Common myeloid progenitor, CD34-positive (primary cell): Measurements from ENCODE around the gene MBTPS1.

Experiments
- CTCF ChIA-PET: fragments of 350-600 bp; sonication (Branson Sonifier 250); formaldehyde crosslinking; loops from one replicate; lab custom pipeline; 2021; ENCODE audit warnings: antibody characterized with exemption; lab: Charles Lee
- POLR2A ChIA-PET: fragments of 350-600 bp; sonication (Branson Sonifier 250); formaldehyde crosslinking; loops from one replicate; lab custom pipeline; 2021; ENCODE audit warnings: antibody characterized with exemption; lab: Charles Lee
- DNase-seq, 3 donors: peaks; one replicate each; pipeline versions ENCODE4 v3.0.0 to v3.0.0-alpha.2; 2013
- H3K27ac ChIP-seq, 2 experiments: 1 replicate in 1 of 2; 2 replicates in 1 of 2; pipeline ENCODE4 v1.7.0; 2013; ENCODE audit warnings: inconsistent platforms in 2 of 2, low read length in 2 of 2, mild to moderate bottlenecking in 2 of 2, low read depth in 1 of 2, moderate library complexity in 1 of 2; ENCODE audit not compliant: severe bottlenecking in 2 of 2, insufficient read depth in 1 of 2, poor library complexity in 1 of 2
- H3K27me3 ChIP-seq, 5 experiments: replicated peaks in 2 of 5; 1 replicate in 3 of 5; 2 replicates in 2 of 5; pipeline versions ENCODE4 v1.6.1 to v1.7.0; 2013; ENCODE audit warnings: low read length in 4 of 5, mild to moderate bottlenecking in 2 of 5, moderate library complexity in 2 of 5, inconsistent platforms in 1 of 5; ENCODE audit not compliant: insufficient read depth in 5 of 5, control insufficient read depth in 4 of 5
- H3K36me3 ChIP-seq, 4 experiments: 1 replicate in 2 of 4; 2 replicates in 2 of 4; pipeline versions ENCODE4 v1.6.1 to v1.7.0; 2013; ENCODE audit warnings: low read length in 3 of 4, control low read depth in 1 of 4, mild to moderate bottlenecking in 1 of 4; ENCODE audit not compliant: control insufficient read depth in 4 of 4, insufficient read depth in 4 of 4
- H3K4me1 ChIP-seq, 4 experiments: 1 replicate in 3 of 4; 2 replicates in 1 of 4; pipeline versions ENCODE4 v1.6.1 to v1.7.1; 2013; ENCODE audit warnings: low read length in 3 of 4, mild to moderate bottlenecking in 3 of 4, control low read depth in 1 of 4, inconsistent platforms in 1 of 4, moderate library complexity in 1 of 4; ENCODE audit not compliant: control insufficient read depth in 4 of 4, insufficient read depth in 4 of 4; ENCODE audit errors: control extremely low read depth in 1 of 4
- H3K4me3 ChIP-seq, 7 experiments: 1 replicate in 4 of 7; 2 replicates in 3 of 7; pipeline versions ENCODE4 v1.5.1 to v1.7.0; 2013; ENCODE audit warnings: mild to moderate bottlenecking in 7 of 7, low read length in 6 of 7, moderate library complexity in 6 of 7, inconsistent platforms in 2 of 7, low read depth in 2 of 7, control low read depth in 1 of 7; ENCODE audit not compliant: insufficient read depth in 4 of 7, control insufficient read depth in 1 of 7; ENCODE audit errors: extremely low read depth in 1 of 7
- H3K9me3 ChIP-seq, 5 experiments: 1 replicate in 4 of 5; 2 replicates in 1 of 5; pipeline versions ENCODE4 v1.6.1 to v1.7.1; 2013; ENCODE audit warnings: low read length in 4 of 5, mild to moderate bottlenecking in 2 of 5, inconsistent platforms in 1 of 5, low read depth in 1 of 5, moderate library complexity in 1 of 5; ENCODE audit not compliant: control insufficient read depth in 4 of 5, insufficient read depth in 2 of 5; ENCODE audit errors: control extremely low read depth in 1 of 5
- WGBS: methylation state at CpG from one replicate; pipeline ENCODE4 v1.1.5; 2013; ENCODE audit not compliant: insufficient coverage; 5-methylcytosine and 5-hydroxymethylcytosine counted together

Gene MBTPS1

DNA sequence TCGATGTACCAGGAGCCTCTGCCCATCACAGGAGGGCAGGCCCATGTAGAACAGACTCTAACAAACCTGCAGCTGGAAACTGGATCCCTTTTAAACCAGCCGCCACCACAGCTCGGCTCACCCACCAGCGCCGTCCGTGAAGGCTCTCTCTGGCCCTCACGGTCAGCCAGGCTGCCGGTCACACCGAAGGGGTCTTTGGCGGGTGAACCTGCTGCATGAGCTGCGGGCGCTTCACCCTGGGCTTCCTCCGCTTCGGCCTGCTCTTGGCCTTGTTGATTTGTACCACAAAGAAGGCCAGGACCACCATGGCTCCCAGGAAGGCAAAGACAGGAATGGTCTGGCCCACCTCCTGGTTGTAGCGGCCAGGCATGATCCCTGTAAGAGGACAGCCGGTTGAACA lies 62.5 kb downstream of the MBTPS1 start:
- DNase-seq: no peak
- H3K36me3 ChIP-seq: peaks cover 21 to 84% (median 48%) of the 10 kb centered on the region in 4 experiments
- no peak overlapping the region for H3K27ac ChIP-seq
- H3K9me3 ChIP-seq: no peaks in the 10 kb centered on the region
- WGBS: 97% methylated on average over 16 of the region's 16 CpGs
- H3K4me3 ChIP-seq: no peak overlapping the region
- H3K27me3 ChIP-seq: no peaks in the 10 kb centered on the region
- POLR2A ChIA-PET: no interaction called here
- CTCF ChIA-PET: interaction anchor here (0.8 to 1.6 kb wide), 4 partner anchors 9 to 98 kb away, joined by 3 to 6 read pairs (median 4); no protein-coding TSS in a partner anchor
- no peaks in the 10 kb centered on the region for H3K4me1 ChIP-seq

DNA sequence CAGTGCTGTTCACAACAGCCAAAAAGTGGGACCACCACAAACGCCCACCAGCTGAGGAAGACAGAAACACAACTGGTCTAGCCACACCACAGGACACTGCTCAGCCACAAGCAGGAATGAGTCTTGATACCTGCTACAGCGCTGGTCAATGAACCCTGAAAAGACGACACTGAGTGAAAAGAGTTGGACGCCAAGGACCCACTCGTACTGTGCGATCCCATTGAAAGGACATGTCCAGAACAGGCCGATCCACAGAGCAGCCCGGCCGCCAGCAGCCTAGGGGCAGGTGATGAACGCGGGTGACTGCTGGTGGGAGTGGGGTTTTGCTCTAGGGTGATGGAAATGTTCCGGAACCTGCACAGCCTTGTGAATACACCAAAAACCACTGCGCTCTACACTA lies 63.5 kb downstream of the MBTPS1 start:
- H3K4me1 ChIP-seq: no peaks in the 10 kb centered on the region
- 98% methylated on average over 7 of the region's 13 CpGs for WGBS
- no peak for DNase-seq
- no peak overlapping the region for H3K4me3 ChIP-seq
- no peaks in the 10 kb centered on the region for H3K27me3 ChIP-seq
- H3K9me3 ChIP-seq: no peaks in the 10 kb centered on the region
- peaks cover 19 to 78% (median 39%) of the 10 kb centered on the region in 4 experiments for H3K36me3 ChIP-seq
- ChIA-PET CTCF (interaction anchor here (1.6 kb wide), 1 partner anchor 10 kb away, joined by 6 read pairs; no protein-coding TSS in a partner anchor), POLR2A (no interaction called here)
- H3K27ac ChIP-seq: no peak overlapping the region

GRCh38 chr16:84052071-84052622 lies 64.6 kb downstream of the MBTPS1 start:
- ChIA-PET POLR2A (no interaction called here), CTCF (interaction anchor here (1.3 kb wide), 1 partner anchor 9 kb away, joined by 5 read pairs; no protein-coding TSS in a partner anchor)
- H3K27me3 ChIP-seq: peaks cover 0 to 7% (median 0%) of the 10 kb centered on the region in 5 experiments
- no peak overlapping the region for H3K4me3 ChIP-seq
- H3K27ac ChIP-seq: no peak overlapping the region
- peaks cover 12 to 69% (median 32%) of the 10 kb centered on the region in 4 experiments for H3K36me3 ChIP-seq
- DNase-seq: no peak
- H3K4me1 ChIP-seq: no peaks in the 10 kb centered on the region
- H3K9me3 ChIP-seq: no peaks in the 10 kb centered on the region
- 92% methylated on average over 27 of the region's 27 CpGs for WGBS

GRCh38 chr16:84050316-84050715 lies 66.4 kb downstream of the MBTPS1 start:
- H3K4me1 ChIP-seq: no peaks in the 10 kb centered on the region
- H3K4me3 ChIP-seq: no peak overlapping the region
- POLR2A ChIA-PET: no interaction called here
- peaks cover 0 to 17% (median 0%) of the 10 kb centered on the region in 5 experiments for H3K27me3 ChIP-seq
- CTCF ChIA-PET: interaction anchor here (0.6 to 1.1 kb wide), 4 partner anchors 9 to 62 kb away, joined by 3 to 4 read pairs (median 3); no protein-coding TSS in a partner anchor
- no peaks in the 10 kb centered on the region for H3K9me3 ChIP-seq
- DNase-seq: no peak
- 86% methylated on average over 9 of the region's 9 CpGs for WGBS
- peaks cover 8 to 51% (median 25%) of the 10 kb centered on the region in 4 experiments for H3K36me3 ChIP-seq
- no peak overlapping the region for H3K27ac ChIP-seq

- H3K4me3 ChIP-seq: no peak overlapping the region
- ChIA-PET POLR2A (no interaction called here), CTCF (no interaction called here)
- H3K9me3 ChIP-seq: no peaks in the 10 kb centered on the region
- peaks cover 0 to 25% (median 4%) of the 10 kb centered on the region in 5 experiments for H3K27me3 ChIP-seq
- 87% methylated on average over 10 of the region's 13 CpGs for WGBS
- H3K36me3 ChIP-seq: peaks cover 4 to 43% (median 21%) of the 10 kb centered on the region in 4 experiments
- DNase-seq: no peak
- H3K4me1 ChIP-seq: no peaks in the 10 kb centered on the region
- H3K27ac ChIP-seq: no peak overlapping the region
Measured at GRCh38 chr16:84049403-84050060, 67.2 kb downstream of the MBTPS1 start.

DNA sequence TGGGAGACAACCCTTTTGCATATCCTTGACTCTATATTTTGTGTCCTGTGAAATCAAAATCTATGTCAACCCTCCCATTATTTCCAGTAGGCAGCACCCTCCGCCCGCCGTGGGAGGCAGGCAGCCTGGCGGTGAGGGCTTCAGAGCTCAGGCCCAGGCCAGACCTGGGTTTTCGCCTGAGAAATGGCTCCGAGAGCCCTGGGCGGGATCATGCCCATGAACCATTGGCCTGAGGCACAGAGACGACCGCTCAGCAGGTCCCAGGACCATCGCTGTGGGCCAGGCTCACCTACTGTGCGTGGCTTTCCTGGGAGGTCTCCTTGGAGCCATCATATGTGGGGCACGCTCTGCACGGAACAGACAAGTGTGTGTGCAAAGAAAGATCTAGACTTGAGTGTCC lies 67.9 kb downstream of the MBTPS1 start:
- Histone ChIP-seq H3K4me1 (no peaks in the 10 kb centered on the region), H3K27ac (no peak overlapping the region), H3K27me3 (peaks cover 0 to 32% (median 7%) of the 10 kb centered on the region in 5 experiments), H3K36me3 (peaks cover 3 to 36% (median 16%) of the 10 kb centered on the region in 4 experiments), H3K9me3 (no peaks in the 10 kb centered on the region), H3K4me3 (no peak overlapping the region)
- ChIA-PET POLR2A (no interaction called here), CTCF (no interaction called here)
- WGBS: 97% methylated on average over 12 of the region's 13 CpGs
- DNase-seq: no peak

DNA sequence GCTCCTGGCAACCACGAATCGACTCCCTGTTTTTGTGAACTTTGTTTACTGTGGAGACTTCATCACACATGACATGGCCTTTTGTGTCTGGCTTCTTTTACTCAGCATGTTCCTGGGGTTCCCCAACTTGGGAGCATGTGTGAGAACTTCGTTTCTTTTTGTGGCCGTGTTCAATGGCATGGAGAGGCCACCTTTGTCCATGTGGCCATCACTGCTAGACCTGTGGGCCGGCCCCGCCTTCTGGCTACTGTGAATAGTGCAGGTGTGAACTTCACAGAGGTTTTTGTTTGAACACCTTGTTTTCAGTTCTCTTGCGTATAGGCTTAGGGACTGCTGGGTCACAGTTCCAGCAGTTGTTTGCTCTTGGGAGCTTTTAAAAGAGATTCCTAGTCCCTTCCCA lies 68.5 kb downstream of the MBTPS1 start:
- H3K4me1 ChIP-seq: no peaks in the 10 kb centered on the region
- ChIA-PET POLR2A (no interaction called here), CTCF (no interaction called here)
- 100% methylated on average over 7 of the region's 7 CpGs for WGBS
- H3K27me3 ChIP-seq: peaks cover 0 to 38% (median 10%) of the 10 kb centered on the region in 5 experiments
- peaks cover 3 to 32% (median 13%) of the 10 kb centered on the region in 4 experiments for H3K36me3 ChIP-seq
- H3K27ac ChIP-seq: no peak overlapping the region
- H3K9me3 ChIP-seq: no peaks in the 10 kb centered on the region
- H3K4me3 ChIP-seq: no peak overlapping the region
- DNase-seq: no peak
